Gastrocnemius medialis (tissue), 4 donors: ENCODE results near the gene KAZN.

Experiments
- CTCF ChIP-seq, 5 experiments: fragments of 450-650 bp in 3 of 5; fragments of 200-600 bp in 2 of 5; sonication (generic) in 2 of 5; IDR thresholded peaks in 4 of 5; conservative IDR thresholded peaks in 1 of 5; 1 replicate in 4 of 5; 2 replicates in 1 of 5; pipeline ENCODE4 v1.5.1; 2016 to 2019; ENCODE audit warnings: antibody characterized with exemption in 5 of 5, mild to moderate bottlenecking in 3 of 5, moderate library complexity in 3 of 5
- POLR2A ChIP-seq, 2 donors: fragments of 450-650 bp; IDR thresholded peaks; one replicate each; pipeline ENCODE4 v1.6.1; 2017; ENCODE audit warnings: antibody characterized with exemption in 2 of 2, mild to moderate bottlenecking in 2 of 2, moderate library complexity in 2 of 2

DNA sequence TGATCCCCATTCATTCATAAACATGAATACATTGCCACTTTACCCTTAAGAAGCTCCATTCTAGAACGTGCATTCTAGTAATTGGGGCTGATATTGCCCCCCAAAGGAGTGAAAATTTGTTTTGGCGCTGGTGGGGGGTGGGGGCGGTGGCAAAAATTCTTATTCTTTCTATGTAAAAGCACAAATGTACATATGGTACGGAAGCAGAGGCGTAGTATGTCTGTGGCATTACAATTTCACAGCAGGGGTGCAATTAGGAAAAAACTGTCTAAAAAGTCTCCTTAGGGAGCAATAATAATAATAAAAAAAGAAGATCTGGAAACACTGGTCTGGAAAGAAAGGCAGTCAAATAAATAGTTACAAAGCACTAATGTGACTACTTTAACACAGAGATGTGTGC is 514.7 kb downstream of the KAZN start:
- no peak for TF ChIP-seq CTCF (IDR thresholded peaks at IDR 0.05 in 4 of 5, conservative IDR thresholded peaks at IDR 0.05 in 1 of 5)
- no peak for TF ChIP-seq POLR2A (IDR thresholded peaks at IDR 0.05)
